NCI-H146 treated with DMSO at 0.1 percent for 48 hours (cell line): Measurements from ENCODE around the gene LPCAT4.
"Not testable (repeated sequence)": the region's sequence is repeated elsewhere in the genome, so short reads cannot be mapped to it uniquely, and the experiment has no call there.

Experiments used
- DNase-seq: peaks from one replicate; lab custom pipeline; 2025; ENCODE audit not compliant: unreplicated experiment; lab: John Stamatoyannopoulos, UW

Gene LPCAT4, protein sequence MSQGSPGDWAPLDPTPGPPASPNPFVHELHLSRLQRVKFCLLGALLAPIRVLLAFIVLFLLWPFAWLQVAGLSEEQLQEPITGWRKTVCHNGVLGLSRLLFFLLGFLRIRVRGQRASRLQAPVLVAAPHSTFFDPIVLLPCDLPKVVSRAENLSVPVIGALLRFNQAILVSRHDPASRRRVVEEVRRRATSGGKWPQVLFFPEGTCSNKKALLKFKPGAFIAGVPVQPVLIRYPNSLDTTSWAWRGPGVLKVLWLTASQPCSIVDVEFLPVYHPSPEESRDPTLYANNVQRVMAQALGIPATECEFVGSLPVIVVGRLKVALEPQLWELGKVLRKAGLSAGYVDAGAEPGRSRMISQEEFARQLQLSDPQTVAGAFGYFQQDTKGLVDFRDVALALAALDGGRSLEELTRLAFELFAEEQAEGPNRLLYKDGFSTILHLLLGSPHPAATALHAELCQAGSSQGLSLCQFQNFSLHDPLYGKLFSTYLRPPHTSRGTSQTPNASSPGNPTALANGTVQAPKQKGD

DNA sequence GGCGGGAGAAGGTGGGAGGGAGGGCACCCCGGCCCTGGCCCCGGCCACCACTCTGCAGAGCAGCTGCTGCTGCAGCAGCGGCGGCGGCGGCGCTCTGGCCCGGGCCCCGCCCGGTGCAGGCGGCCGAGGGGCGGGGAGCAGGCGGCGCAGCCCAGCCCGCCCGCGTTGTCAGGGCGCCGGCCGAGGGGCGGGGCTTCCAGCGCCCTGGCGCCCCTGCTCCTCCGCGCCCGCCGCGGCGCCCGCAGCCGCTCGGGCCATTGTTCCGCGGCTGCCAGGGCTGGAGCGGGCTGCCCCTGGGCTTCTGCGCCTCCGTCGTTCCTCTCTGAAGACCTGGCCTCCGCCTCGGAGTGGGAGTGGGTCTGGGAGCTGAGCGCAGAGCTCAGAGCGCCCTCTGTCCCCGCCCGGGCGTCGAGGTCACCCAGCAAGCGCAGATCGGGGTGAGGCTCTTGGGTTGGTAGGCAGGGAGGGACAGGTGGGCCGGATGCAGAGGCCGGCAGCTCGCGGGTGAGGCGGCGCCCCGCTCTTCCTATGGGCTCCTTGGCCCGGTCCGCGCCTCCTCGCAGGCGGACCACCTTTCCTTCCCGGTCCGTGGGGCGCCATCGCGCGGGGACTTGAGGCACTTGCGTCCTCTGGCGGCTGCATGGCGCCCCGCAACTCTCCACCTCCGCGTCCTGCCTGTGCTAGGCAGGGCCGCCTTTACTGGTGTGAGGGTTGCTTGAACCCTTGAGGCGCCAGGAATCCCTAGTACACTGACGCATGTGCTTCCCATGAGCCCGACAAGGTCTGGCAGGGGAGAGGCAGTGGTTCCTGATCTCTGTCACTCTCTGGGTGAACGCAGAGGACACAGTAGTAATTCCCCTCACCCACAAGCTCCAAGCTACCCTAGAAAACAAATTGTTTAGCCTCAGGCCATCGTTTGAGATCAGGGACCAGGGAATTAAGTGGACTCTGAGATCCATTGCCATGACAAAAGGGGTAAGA lies at the start of gene LPCAT4:
Gene LPCAT4 (minus strand): TSS at position 96 of the 981 bp plus-strand sequence. CDS start 96 bp downstream, outside the sequence.
- peak; percentile 61 for DNase-seq

DNA sequence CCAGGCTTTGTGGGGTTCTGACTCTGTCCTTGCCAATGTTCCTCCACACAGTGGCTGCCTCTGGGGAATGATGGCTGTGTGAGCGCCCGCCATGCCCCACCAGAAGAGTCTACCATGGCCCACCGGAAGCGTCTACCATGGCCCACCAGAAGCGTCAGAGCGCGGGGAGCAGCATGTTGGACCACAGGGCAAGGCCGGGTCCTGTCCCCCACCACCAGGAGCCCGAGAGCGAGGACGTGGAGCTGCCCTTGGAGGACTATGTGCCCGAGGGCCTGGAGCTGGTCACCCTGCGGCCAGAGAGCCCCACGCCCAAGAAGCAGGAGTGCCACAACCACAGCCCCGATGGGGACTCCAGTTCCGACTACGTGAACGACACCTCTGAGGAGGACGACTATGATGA lies 42.5 kb upstream of the LPCAT4 start:
- not testable (repeated sequence) for DNase-seq

DNA sequence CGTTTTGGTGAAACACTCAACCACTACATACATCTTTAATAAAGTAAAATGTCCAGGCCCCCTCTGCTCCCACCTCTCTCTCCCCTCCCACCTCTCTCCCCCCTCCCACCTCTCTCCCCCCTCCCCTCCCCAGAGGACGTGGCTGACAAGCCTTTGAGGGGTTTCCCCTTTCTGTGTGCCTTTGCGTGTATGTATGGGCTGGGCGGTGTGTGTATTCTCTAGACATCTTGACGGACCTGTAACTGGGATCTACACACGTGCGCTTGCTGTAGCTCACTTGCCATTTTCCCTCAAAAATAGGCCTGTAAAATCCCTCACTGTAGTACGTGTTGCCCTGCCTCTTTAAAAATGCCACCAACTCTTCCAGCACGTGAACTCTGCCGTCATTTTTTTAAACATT lies 42.0 kb upstream of the LPCAT4 start:
- DNase-seq = not testable (repeated sequence)

DNA sequence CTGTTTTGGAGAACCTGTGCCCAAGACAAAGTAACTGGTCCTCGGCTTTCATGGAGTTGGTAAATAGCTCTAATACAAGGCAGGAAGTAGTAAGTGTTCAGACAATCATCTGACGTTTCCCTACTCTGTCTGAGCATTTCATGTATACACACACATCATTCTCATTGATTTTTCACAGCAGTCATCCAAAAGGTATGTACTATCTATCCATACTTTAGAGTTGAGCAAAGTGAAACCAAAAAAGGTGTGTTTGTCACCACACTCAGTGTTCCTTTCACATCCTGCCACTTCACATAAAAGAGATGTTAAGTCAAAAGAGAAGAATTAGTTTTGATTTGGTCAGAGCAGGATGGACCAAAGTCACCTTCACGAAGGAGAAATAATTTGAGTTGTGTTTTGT lies 36.9 kb upstream of the LPCAT4 start:
- not testable (repeated sequence) for DNase-seq

DNA sequence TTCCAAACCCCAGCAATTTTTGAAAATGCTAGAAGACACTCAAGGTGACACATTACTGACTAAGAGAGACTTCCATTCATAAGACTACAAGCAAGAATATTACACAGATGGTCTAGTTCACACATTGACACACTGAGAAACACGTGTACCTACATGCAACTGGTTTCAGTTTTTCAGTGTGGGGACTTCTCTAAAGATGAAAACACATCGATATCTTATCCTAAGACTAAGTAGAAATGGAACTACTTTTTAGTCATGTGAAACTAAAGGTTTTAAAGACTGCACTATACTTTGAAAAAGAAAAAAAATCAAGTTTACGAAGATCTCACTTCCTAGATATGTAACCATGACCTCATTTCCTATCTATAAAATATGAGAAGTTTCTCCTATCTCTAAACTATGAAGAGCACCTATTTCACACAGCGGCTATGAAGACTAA lies 36.2 kb upstream of the LPCAT4 start:
- not testable (repeated sequence) for DNase-seq

DNA sequence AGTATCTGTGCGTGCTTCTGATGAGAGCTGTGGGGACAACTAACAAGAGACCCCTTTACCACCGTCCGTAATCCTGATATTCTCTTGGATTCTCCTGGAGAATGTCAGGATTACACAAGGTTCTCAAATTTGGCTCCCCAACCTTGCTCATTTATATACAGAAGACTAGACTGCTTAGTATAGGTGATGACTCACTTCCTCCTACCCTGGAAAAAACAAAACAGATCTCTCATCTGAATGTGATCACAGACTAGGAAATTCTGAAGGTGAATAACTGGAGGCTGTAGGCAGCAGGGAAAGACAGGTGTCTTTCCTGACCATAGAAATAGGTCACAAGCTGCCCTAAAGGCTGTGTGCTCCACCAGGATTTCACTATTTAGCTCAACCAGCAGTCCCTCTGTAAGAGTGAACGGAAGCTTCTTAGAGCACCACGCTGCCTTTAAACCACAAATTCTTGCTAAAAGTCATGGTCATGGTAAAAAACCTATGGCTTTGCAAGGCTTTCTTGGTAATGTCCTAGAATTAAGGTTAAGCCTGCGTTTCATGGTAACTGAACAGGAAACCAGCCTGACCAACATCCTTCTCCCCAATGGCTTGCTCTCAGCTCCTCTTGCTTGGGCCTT lies 30.8 kb upstream of the LPCAT4 start:
- DNase-seq = not testable (repeated sequence)

DNA sequence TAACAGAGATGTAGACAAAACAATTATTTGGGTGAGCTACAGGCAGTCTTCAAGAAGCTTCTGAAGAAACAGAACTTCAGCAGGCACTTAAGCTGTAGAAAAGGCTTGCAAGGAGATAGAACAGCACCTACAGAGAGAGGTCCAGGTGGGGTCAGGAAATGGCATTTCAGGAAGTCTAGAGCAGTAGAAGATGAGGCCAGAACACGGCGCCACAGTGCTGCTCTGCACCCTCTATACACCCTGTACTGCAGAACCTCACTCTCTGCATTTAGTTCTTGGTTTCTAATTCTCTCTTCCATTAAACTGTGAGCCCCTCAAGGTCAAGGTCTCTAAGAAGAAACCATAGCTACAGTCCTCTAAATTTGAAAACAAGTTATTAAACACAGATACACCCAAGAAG lies 26.0 kb upstream of the LPCAT4 start:
- not testable (repeated sequence) for DNase-seq

DNA sequence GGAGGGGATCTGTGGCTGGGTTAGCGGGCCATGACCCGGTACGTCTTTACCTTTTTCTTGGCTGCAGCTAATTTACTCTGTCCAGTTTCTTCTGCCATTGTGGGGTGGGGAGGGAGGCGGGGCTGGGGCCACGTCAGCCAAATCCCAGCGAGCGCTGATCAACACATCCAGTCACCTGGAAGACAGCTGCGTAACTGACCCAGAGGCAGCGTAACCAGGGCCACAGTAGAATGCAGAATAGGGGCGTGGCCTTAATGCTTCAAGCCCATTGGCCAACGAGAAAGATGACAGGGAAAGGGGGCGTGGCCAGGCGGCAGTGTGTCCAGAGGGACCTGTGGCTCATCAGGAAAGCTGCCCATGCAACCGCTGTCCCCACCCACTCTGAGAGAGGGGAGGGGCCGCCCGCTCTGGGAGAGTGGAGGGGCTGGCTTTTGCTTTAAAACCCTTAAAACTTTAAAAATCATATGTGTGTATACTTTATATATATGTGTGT lies 22.6 kb upstream of the LPCAT4 start:
- DNase-seq = not testable (repeated sequence)

DNA sequence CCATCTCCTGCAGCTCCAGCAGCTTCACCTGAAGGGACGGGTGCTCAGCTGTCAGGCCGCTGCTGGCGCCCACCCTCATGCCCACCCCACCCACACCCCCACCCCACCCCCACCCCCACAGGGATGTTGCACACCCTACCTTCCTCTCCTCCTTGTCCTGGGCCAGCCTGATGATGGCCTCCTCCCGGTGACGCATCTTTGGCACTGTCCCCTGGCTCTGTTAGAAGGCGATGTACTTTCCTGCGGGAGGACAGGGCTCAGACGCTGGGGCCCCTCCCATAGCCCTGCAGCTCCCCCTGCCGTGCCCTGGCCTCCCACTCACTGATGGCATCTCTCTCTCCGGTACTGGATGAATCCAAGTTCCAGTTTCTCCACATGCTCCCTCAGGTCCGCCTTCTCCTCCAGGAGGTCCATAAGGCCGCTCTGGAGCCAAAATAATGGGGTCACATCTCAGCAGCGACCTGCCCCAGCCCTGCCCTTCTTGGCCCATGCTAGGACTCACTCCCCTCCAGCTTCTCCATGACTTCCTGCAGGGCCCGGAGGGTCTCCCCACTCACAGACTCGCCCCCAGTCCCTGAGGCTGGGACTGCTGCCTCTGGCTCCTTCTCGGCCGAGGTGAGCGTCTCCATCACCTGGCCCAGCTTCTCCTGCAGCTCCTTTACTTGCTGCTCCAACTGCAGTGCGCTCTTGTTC lies 15.0 kb upstream of the LPCAT4 start:
- DNase-seq = not testable (repeated sequence)

DNA sequence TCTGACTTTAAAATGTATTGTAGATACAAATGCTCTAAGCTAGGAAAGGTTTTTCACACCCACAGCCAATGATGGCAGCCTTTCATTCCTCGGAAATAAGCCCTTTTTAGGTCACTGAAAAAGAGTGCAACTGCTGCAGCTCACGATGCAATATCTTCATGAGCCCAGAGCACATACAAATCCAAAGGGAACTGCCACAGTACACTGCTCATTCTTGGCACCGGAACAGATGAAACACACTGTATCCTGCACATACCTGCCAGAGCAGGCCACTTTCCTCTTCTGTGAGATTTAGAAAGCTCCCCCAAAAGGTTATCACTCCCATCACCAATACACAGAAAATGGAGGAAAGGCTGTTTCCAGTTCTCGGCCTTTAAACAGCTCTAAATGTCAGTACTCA lies 13.5 kb upstream of the LPCAT4 start:
- DNase-seq = not testable (repeated sequence)

DNA sequence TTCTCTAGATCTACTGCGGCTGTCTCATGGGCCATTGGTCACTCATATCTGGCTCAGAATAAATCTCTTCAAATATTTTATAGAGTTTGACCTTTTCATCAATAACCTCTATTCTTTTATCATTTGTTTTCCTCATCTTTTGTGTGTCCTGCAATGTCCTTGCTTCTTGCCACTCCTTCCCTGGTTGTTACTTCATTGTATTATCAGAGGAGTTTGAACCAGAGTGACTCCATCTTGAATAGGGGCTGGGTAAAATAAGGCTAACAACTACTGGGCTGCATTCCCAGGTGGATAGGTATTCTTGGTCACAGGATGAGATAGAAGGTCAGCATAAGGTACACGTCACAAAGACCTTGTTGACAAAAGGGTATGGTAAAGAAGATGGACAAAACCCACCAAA lies 9.9 kb upstream of the LPCAT4 start:
- DNase-seq = no peak

DNA sequence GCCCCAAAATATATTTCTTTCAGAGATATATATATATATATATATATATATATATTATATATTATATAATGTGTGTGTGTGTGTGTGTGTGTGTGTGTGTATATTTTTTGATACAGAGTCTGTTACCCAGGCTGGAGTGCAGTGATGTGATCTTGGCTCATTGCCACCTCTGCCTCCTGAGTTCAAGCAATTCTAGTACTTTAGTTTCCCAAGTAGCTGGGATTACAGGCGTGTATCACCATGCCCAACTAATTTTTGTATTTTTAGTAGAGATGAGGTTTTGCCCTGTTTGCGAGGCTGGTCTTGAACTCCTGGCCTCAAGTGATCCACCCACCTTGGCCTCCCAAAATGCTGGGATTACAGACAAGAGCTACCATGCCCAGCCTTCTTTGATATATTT lies 8.5 kb upstream of the LPCAT4 start:
- not testable (repeated sequence) for DNase-seq

DNA sequence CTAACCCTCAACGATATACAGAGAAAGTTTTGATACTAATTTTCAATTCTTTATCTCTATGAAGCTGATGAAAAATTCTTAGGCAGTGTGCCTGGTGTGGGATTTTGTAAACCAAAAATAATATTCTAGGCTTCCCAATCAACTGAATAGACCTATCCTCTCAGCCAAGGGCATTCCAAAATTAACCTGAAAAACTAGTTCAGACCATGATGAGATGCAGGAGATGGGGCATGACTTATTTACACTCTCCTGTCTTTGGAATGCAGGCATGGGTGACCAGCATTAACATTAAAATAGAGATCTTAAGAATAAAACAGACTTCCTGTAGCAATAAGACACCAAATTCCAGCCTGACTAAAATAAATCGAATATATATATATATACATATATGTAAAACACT lies 7.8 kb upstream of the LPCAT4 start:
- DNase-seq = no peak

DNA sequence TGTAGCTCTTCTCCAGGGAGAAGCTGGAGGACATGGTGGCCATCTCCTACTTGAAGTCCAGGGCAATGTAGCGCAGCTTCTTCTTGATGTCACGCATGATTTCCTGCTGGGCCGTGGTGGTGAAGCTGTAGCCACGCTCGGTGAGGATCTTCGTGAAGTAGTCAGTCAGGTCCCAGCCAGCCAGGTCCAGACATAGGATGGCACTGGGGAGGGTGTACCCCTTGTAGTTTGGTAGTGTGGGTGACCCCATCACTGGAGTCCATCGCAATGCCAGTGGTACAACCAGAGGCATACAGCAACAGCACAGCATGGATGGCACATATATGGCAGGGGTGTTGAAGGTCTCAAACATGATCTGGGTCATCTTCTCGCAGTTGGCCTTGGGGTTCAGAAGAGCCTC lies 7.0 kb upstream of the LPCAT4 start:
- no peak for DNase-seq

DNA sequence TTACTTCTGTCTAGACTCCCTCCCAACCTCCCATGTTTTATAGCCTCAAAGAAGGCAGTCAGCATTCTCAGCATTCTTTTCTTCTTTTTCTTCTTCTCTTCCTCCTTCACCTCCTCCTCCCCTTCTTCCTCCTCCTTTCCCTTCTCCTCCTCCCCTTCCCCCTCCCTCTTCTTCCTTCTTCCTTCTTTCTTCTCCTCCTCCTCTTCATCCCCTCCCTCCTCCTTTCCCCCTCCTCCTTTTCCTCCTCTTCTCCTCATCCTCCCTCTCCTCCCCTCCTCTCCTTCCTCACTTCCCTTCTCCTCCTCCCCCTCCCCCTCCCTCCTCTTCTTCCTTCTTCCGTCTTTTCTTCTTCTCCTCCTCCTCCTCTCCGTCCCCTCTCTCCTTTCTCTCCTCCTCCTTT lies 3.6 kb upstream of the LPCAT4 start:
- no peak for DNase-seq

DNA sequence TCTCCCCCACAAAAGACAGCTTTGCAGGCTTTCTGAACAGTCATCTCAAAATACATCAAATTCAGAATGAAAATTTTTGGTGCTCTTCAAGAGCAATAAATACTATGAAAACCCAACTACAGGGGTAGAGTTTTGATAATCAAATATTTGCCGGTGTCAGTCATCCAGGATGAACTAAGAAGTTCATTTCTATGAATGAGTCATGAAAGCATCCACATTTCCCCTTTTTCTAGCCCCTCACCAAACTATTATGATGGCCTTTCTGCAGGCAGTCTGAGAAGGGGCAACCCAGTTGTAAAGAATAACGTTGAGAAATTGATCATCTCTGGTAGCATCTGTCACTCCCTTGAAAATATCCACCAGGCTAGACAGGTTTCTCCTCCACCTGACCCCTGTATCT lies 3.1 kb upstream of the LPCAT4 start:
- DNase-seq = no peak

DNA sequence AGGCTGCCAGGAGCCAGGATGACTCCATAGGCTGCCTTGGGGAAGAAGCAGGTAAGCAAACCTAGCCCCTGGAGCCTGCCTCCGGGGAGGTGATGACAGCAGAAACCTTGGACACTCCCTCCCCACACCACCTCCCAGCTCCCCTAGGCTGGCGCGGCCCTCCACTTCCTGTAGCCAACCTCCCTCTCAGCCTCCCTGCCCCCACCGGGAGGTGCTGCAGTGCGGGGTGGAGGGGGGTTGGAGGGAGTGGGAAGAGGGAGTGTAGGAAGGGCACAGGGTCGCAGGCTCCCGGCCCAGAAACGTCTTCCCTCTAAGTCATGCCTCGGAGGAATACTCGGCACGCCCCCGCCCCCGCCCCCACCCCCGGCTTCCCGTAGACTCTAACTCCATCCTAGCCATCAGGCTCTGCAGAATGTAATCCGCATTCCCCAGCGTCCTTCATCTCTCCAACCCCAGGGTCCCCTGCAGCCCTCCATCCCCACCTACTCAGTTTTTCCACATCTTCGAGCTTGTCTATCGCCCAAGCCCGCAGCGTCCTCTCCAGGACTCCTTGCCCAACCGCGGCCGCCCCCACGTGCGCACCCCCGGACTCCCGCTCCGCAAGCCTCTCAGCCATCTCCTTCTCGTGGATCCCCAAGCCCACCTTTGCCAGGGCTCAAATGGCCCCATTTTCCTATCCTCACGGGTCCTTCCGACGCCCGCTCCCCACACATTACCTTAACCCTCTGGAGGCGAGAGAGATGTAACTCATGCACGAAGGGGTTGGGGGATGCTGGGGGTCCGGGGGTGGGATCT lies 528 bp downstream of the LPCAT4 start:
- peak; percentile 31 for DNase-seq

DNA sequence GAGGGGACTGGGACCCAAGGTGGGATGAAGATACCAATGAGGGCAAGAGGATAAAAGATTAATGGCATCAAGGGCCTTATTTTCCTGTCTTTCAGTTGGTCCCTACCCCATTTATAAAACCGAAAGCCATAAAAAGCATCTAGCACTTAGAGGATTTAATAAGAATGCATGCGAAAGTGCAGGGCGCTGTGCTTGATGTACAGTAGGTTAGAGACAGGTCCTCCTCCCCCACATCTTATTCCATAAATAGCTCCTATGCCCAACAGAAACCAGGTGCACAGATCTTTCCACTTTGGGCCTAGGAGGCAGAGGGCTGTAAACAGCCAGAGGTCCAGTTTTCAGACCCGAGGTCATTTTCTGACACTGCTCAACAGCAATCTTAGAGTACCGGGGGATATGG lies 1.2 kb downstream of the LPCAT4 start:
- no peak for DNase-seq

DNA sequence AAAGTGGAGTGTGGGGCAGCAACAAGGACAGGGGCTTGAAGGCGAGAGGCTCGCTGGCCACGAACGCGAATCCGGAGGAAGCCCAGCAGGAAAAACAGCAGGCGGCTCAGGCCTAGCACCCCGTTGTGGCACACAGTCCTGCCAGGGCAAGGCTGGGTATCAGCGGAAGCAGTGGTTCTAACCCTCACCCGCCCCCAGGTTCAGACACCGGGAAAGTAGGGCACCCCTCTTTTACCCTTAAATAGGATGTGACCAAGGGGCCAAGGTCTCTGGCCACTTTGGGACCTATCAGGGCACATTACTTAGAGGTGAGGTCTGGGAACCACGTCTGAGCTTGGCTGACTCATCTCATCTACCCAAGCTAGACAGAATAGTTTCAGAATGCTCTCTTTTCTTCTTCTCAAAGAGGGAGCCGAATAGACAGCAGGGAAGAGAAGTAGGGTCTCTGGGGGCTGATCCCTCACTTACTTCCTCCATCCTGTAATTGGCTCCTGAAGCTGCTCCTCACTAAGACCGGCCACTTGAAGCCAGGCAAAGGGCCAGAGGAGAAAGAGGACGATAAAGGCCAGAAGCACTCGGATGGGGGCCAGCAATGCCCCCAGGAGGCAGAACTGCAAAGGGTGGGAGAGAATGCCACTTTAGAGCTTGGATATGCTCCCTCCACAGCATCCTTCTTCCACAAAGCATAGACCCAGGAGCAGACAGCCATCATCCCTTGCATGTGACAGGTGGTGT lies 1.7 kb downstream of the LPCAT4 start:
- DNase-seq = no peak
